ENCODE data around the gene SLC13A1.
"Not testable (repeated sequence)": the region's sequence is repeated elsewhere in the genome, so short reads cannot be mapped to it uniquely, and the experiment has no call there.

The SLC13A1 gene

GRCh38 chr7:123115331-123115730, 84.4 kb downstream of the SLC13A1 start:
- TF ChIP-seq, protein P1, sequence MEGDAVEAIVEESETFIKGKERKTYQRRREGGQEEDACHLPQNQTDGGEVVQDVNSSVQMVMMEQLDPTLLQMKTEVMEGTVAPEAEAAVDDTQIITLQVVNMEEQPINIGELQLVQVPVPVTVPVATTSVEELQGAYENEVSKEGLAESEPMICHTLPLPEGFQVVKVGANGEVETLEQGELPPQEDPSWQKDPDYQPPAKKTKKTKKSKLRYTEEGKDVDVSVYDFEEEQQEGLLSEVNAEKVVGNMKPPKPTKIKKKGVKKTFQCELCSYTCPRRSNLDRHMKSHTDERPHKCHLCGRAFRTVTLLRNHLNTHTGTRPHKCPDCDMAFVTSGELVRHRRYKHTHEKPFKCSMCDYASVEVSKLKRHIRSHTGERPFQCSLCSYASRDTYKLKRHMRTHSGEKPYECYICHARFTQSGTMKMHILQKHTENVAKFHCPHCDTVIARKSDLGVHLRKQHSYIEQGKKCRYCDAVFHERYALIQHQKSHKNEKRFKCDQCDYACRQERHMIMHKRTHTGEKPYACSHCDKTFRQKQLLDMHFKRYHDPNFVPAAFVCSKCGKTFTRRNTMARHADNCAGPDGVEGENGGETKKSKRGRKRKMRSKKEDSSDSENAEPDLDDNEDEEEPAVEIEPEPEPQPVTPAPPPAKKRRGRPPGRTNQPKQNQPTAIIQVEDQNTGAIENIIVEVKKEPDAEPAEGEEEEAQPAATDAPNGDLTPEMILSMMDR (IDR thresholded peaks at IDR 0.05; ENCODE audit: low read depth, low read length, missing control alignments): no peak
- H3K4me3 ChIP-seq (ENCODE audit: low read depth, low read length): no peak overlapping the region

GRCh38 chr7:123114288-123114687, 85.5 kb downstream of the SLC13A1 start:
- TF ChIP-seq, protein P1 (IDR thresholded peaks at IDR 0.05; ENCODE audit: low read depth, low read length, missing control alignments): no peak
- no peak overlapping the region for H3K4me3 ChIP-seq (ENCODE audit: low read depth, low read length)
- DNase-seq (ENCODE audit: low read depth): no peak

More at GRCh38 chr7:123115331-123115730, 84.4 kb downstream of the SLC13A1 start:
- DNase-seq (ENCODE audit: low read depth): no peak

DNA sequence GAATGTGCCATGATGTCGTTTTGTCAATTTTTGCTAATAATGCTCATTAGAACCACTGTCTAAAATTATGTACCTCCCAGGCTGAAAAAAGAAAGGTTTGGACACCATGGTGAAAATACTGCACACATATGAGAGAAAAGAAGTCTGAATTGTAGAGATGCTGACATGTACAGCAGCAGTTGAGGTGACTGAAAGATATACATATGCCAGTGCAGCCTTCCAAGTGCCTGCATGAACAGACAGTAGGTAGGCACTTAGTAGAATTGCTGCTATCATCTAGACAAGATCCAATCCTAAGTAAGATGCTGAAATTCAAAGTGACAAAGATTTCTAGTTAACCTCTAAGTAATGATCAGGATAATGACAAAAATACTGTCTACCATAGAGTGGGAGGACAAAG, 86.9 kb downstream of the SLC13A1 start:
- TF ChIP-seq, protein P1 (IDR thresholded peaks at IDR 0.05; ENCODE audit: low read depth, low read length, missing control alignments): no peak
- DNase-seq (ENCODE audit: low read depth): no peak
- H3K4me3 ChIP-seq (ENCODE audit: low read depth, low read length): no peak overlapping the region

GRCh38 chr7:123099712-123100111, 100.1 kb downstream of the SLC13A1 start:
- no peak overlapping the region for H3K4me3 ChIP-seq (ENCODE audit: low read depth, low read length)
- TF ChIP-seq, protein P1 (IDR thresholded peaks at IDR 0.05; ENCODE audit: low read depth, low read length, missing control alignments): no peak
- DNase-seq (ENCODE audit: low read depth): no peak

- TF ChIP-seq, protein P1 (IDR thresholded peaks at IDR 0.05; ENCODE audit: low read depth, low read length, missing control alignments): no peak
- H3K4me3 ChIP-seq (ENCODE audit: low read depth, low read length): no peak overlapping the region
- DNase-seq (ENCODE audit: low read depth): no peak
Observed at GRCh38 chr7:123096976-123097375, 102.8 kb downstream of the SLC13A1 start.

GRCh38 chr7:123096434-123096833, 103.3 kb downstream of the SLC13A1 start:
- DNase-seq (ENCODE audit: low read depth): no peak
- no peak overlapping the region for H3K4me3 ChIP-seq (ENCODE audit: low read depth, low read length)
- TF ChIP-seq, protein P1 (IDR thresholded peaks at IDR 0.05; ENCODE audit: low read depth, low read length, missing control alignments): no peak

GRCh38 chr7:123090456-123090855, 109.3 kb downstream of the SLC13A1 start:
- H3K4me3 ChIP-seq (ENCODE audit: low read depth, low read length): no peak overlapping the region
- DNase-seq (ENCODE audit: low read depth): no peak
- TF ChIP-seq, protein P1 (IDR thresholded peaks at IDR 0.05; ENCODE audit: low read depth, low read length, missing control alignments): no peak

DNA sequence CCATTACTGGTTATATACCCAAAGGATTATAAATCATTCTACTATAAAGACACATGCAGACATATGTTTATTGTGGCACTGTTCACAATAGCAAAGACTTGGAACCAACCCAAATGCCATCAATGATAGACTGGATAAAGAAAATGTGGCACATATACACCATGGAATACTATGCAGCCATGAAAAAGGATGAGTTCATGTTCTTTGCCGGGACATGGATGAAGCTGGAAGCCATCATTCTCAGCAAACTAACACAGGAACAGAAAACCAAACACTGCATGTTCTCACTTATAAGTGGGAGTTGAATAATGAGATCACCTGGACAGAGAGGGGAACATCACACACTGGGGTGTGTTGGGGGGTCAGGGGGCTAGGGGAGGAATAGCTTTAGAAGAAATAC, 112.9 kb downstream of the SLC13A1 start:
- DNase-seq (ENCODE audit: low read depth); H3K4me3 ChIP-seq (ENCODE audit: low read depth, low read length): not testable (repeated sequence)

DNA sequence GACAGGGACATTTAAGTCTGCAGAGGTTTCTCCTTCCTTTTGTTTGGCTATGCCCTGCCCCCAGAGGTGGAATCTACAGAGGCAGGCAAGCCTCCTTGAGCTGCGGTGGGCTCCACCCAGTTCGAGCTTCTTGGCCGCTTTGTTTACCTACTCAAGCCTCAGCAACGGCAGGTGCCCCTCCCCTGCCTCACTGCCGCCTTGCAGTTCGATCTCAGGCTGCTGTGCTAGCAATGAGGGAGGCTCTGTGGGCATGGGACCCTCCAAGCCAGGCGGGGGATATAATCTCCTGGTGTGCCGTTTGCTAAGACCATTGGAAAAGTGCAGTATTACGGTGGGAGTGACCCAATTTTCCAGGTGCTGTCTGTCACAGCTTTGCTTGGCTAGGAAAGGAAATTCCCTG, 114.9 kb downstream of the SLC13A1 start:
- H3K4me3 ChIP-seq (ENCODE audit: low read depth, low read length); DNase-seq (ENCODE audit: low read depth): not testable (repeated sequence)

All from GM12864 (cell line).